ENCODE measurements around the gene MBIP.

DNA sequence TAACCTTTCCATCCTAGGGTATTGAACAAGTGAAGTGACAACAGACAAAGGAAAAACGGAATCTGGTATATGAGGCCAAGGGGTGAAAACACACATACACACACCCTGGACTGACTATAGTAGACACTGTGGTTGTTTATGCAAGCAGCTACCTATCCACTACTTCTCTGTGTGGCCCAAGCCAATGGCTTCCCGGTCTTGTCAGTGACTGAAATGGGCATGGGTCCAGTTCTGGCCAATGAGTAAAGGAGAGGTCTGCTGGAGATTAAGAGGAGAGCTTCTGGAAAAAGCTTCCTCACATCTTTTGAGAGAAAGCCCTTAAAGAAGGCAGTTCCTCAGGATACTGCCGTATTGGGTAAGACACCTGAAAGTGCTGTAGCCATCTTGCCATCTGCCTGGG is 19.3 kb downstream of the MBIP start:
- TF ChIP-seq GATA2 (IDR thresholded peaks at IDR 0.05; ENCODE audit: low read depth, low read length) (no peak), GATA3 (IDR thresholded peaks at IDR 0.05; ENCODE audit: low read depth, low read length) (no peak)

Data from SH-SY5Y (cell line).